DMS153 (cell line): Measurements from ENCODE around the gene PTPRT.

Experiments used
- DNase-seq: peaks from one replicate; lab custom pipeline; 2025; lab: John Stamatoyannopoulos, UW

Gene PTPRT

GRCh38 chr20:42795111-42795695 lies 394.5 kb downstream of the PTPRT start:
- DNase-seq = no peak

- DNase-seq = no peak
These were observed 397.7 kb downstream of the PTPRT start for GRCh38 chr20:42792052-42792451.

GRCh38 chr20:42790111-42790510 lies 399.6 kb downstream of the PTPRT start:
- no peak for DNase-seq

GRCh38 chr20:42788707-42789106 lies 401.0 kb downstream of the PTPRT start:
- DNase-seq = no peak

- DNase-seq = no peak
These were observed 404.7 kb downstream of the PTPRT start for GRCh38 chr20:42785041-42785440.

GRCh38 chr20:42779216-42779615 lies 410.5 kb downstream of the PTPRT start:
- no peak for DNase-seq

- DNase-seq = no peak
These were observed 413.8 kb downstream of the PTPRT start for GRCh38 chr20:42775866-42776265.

GRCh38 chr20:42775037-42775436 lies 414.7 kb downstream of the PTPRT start:
- no peak for DNase-seq

GRCh38 chr20:42763015-42763414 lies 426.7 kb downstream of the PTPRT start:
- no peak for DNase-seq

GRCh38 chr20:42756991-42757390 lies 432.7 kb downstream of the PTPRT start:
- DNase-seq = no peak

- DNase-seq = no peak
These were observed 435.0 kb downstream of the PTPRT start for GRCh38 chr20:42754706-42755105.

- DNase-seq = no peak
These were observed 437.1 kb downstream of the PTPRT start for GRCh38 chr20:42752620-42753019.

- no peak for DNase-seq
These were observed 440.1 kb downstream of the PTPRT start for GRCh38 chr20:42749556-42749955.

GRCh38 chr20:42747765-42748411 lies 441.8 kb downstream of the PTPRT start:
- DNase-seq = peak; percentile 14

GRCh38 chr20:42744756-42745465 lies 444.8 kb downstream of the PTPRT start:
- DNase-seq = no peak

GRCh38 chr20:42742926-42743325 lies 446.8 kb downstream of the PTPRT start:
- no peak for DNase-seq

GRCh38 chr20:42741906-42742305 lies 447.8 kb downstream of the PTPRT start:
- no peak for DNase-seq

- DNase-seq = no peak
These were observed 449.4 kb downstream of the PTPRT start for GRCh38 chr20:42740226-42740870.

- no peak for DNase-seq
These were observed 450.0 kb downstream of the PTPRT start for GRCh38 chr20:42739683-42740082.

- no peak for DNase-seq
These were observed 454.2 kb downstream of the PTPRT start for GRCh38 chr20:42735539-42735938.

- no peak for DNase-seq
These were observed 454.9 kb downstream of the PTPRT start for GRCh38 chr20:42734660-42735368.

GRCh38 chr20:42721923-42722322 lies 467.8 kb downstream of the PTPRT start:
- DNase-seq = no peak
